Stimulated activated CD4-positive, alpha-beta T cell treated with anti-CD3 and anti-CD28 coated beads, Interleukin-4, amount 100 ng/mL, for 48 hours (primary cell): ENCODE data around the gene ART1.
"Not testable (repeated sequence)": the region's sequence is repeated elsewhere in the genome, so short reads cannot be mapped to it uniquely, and the experiment has no call there.

Experiments
- DNase-seq, 2 donors: peaks; one replicate each; pipeline ENCODE4 v3.0.0-alpha.2; 2020; ENCODE audit warnings: low read depth in 2 of 2

Gene ART1

DNA sequence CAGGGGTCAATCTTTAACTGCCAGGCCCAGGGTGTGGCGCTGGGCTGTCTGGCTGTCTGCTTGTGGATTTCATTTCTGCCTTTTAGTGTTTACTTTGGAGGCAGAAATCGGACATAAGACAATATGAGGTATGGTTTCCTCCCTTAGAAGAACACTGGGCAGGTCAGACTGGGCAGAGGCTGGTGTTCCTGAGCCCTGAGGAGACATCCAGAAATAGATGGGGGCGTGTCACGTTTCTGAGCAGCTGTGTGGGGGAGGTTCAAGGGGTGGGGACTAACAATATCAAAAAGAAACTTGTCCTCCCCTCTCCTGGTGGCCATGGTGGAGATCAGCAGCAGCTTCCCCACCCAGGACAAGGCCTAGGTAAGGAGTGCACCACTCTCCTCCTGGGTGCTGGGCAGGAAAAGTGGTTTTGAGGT, at the start of gene ART1:
Gene ART1 (plus strand): TSS at position 312 of the 419 bp plus-strand sequence. CDS start 14,086 bp downstream, outside the sequence.
- DNase-seq: no peak

DNA sequence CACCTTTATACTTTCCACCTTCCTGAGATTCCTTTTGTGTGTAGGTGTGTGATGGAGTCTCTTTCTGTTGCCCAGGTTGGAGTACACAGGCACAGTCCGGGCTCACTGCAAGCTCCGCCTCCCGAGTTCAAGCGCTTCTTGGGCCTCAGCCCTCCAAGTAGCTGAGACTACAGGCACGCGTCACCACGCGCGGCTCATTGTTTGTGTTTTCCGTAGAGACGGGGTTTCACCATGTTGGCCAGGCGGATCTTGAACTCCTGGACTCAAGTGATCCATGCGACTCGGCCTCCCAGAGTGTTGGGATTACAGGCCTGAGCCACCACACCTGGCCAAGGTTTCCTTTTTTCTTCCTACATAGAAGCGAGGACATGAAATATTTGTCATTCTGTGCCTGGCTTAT, 47.2 kb upstream of the ART1 start:
- not testable (repeated sequence) for DNase-seq

- DNase-seq: not testable (repeated sequence)
Observed at GRCh38 chr11:3600201-3600600, 44.7 kb upstream of the ART1 start.

DNA sequence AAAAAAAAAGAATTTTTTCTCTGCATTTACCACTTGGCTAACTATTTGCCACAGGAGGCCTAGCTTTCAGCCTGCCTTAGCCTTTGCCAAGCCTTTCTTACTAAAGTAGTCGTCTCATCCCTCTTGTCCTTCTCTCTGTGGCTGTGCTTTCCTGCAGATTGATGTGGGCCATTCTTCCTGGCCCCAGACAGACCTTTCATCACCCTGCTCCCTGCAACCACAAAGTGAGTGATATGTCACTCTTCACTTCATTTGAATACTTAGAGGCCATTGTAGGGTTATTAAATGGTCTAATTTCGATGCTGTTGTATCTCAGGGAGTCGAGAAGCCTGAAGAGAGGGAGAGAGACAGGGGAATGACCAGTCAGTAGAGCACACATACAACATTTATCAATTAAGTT, 40.8 kb upstream of the ART1 start:
- DNase-seq: no peak

DNA sequence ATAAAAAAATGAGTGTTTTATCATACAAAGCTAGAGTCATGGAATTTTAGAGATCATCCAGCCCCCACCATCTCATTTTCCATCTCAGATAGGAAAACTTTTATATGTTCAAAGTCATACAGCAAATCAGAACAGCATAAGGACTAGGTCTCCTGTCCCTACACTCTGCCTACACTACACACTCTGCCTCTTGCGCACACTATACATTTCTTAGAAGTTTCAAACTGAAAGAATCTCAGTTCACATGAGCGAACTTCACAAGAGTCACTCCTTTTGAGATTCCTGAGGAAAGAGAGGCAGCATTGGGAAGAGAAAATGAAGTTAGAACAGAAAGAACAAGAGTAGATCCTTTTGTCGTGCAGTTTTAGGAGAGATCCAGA, 39.7 kb upstream of the ART1 start:
- DNase-seq: no peak

DNA sequence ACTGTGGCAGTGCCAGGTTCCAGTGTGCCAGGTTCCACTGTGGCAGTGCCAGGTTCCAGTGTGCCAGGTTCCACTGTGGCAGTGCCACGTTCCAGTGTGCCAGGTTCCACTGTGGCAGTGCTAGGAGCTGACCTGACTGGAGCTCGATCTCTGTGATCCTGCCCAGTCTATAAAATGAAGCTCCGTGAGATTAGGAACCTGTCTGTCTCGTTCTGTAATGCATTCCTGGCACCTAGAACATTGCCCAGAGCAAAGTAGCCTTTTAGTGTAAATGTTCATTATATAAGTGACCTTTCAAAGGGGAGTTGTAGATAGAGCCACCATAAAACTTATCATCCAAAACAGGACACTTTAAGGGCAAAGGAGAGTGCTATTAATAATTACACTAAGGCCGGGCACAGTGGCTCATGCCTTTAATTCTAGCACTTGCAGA, 39.1 kb upstream of the ART1 start:
- no peak for DNase-seq

DNA sequence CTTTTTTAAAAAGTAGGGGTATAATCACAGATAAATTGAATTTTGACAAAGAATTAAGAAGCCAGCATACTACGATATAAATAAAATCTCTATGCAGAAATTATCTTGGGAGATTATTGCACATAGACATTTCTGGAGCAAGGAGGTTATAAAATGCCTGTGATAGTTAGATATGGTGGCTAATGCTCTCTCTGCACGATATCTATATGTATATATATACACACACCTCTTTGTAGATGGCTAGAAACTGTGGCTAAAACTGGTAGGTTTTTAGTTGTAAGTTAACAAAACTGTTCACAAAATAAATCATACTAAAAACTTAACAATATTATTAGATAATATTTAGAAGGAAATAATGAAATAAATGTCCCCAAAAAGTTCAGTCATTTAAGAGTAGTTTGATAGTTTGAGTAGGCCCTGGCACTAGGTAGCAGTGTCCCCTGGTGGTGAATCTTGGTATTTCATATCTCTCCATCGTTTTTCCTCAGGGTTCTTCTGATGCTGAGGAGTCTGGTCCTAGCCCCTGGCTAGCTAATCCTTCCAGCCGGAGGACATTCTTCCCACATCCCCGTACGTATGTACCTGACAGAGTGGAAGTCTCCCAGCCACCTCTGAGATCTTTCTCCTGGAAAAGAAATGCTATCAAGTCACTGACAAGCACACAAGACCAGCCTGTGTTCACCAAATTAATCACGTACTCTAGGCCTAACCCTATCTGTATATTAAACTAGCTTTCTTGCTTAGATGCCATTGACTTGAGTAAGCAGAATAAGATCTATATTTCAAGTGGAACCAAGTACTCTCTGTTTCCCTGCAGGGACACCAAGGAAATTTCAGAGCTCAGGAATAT, 35.3 kb upstream of the ART1 start:
- DNase-seq: peak in 1 of 2 donors; percentile 6

GRCh38 chr11:3610846-3611245, 34.1 kb upstream of the ART1 start:
- DNase-seq: no peak

DNA sequence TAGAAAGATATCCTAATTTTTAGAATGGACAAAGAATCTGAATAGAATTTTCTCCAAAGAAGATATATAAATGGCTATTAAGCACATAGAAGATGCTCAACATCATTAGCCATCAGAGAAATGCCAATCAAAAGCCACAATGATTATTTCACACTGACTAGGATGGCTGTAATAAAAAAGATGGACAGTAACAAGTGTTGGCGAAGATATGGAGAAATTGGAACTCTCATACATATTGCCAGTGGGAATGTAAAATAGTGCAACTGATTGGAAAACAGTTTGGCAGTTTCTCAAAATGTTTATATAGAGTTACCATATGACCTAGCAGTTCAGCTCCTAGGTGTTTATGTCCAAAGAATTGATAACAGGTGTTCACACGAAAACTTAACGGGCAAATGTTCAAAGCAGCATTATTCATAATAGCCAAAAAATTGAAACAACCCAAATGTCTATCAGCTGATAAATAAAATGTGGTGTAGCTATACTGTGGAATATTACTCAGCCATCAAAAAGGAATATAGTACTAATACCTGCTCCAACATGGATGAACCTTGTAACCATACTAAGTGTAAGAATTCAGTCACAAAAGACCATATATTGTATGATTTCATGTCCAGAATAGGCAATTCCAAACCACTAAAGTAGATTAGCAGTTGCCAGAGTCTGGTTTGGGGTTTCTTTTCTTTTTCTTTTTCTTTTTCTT, 32.8 kb upstream of the ART1 start:
- DNase-seq: no peak

GRCh38 chr11:3613998-3614741, 30.8 kb upstream of the ART1 start:
- DNase-seq: no peak

GRCh38 chr11:3614742-3615171, 30.2 kb upstream of the ART1 start:
- peak; percentile 37 to 54 for DNase-seq

DNA sequence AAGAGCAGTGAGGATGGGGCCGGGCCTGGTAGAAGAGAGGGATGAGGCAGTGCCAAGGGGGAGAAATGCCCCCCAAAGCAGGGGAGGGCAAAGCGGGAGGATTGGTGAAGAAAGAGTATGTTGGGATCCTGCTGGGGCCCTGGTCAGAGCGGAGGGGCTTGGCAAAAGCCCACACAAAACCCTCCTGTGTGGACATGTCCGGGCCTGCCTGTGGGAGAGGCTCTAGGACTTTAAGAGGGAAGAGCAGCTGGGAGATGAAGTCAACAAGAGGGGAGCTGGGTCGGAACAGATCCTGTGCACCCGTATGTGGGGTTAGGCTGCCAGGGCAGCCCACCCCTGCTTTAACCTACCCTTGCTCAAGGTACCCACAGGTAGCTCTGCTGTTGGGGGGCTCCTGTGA, 28.9 kb upstream of the ART1 start:
- no peak for DNase-seq

DNA sequence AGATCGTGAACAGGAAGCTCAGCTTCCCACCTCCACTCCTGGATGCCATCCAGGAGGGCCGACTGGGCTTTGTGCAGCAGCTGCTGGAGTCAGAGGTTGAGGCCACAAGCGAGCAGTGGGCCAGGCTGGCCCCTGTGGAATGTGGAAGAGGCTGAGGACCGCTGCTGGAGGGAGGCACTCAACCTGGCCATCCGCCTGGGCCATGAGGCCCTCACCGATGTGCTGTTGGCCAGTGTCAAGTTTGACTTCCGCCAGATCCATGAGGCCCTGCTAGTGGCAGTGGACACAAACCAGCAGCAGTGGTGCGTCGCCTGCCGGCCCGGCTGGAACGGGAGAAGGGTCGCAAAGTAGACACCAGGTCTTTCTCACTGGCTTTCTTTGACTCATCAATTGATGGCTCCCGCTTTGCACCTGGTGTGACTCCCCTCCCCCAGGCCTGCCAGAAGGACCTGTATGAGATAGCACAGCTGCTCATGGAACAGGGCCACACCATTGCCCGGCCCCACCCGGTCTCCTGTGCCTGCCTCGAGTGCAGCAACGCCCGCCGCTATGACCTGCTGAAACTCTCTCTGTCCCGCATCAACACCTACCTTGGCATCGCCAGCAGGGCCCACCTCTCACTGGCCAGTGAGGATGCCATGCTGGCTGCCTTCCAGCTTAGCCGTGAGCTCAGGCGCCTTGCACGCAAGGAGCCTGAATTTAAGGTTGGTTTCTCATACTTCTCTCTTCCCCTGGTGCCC, 28.0 kb upstream of the ART1 start:
- DNase-seq: no peak

DNA sequence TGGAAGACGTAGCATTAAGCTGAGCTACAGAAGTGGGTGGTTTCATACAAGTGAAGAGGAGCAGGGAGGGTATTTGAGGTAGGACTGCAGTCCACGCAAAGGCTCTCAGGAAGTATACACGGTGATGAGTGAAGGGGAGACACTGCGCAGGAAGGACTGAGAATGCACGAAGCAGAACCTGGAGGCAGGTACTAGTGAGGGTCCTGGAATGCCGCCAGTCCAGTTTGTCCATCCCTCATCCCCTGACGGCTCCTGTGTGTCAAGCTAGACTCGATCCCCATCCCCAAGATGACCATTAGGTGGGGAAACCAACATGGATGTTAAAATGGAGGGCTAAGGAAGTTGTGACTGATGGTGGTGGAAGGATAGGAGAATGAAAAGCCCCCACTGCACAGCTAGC, 26.9 kb upstream of the ART1 start:
- no peak for DNase-seq

- DNase-seq: no peak
Observed at GRCh38 chr11:3622521-3622920, 22.4 kb upstream of the ART1 start.

- DNase-seq: no peak
Observed at GRCh38 chr11:3623121-3623520, 21.8 kb upstream of the ART1 start.

DNA sequence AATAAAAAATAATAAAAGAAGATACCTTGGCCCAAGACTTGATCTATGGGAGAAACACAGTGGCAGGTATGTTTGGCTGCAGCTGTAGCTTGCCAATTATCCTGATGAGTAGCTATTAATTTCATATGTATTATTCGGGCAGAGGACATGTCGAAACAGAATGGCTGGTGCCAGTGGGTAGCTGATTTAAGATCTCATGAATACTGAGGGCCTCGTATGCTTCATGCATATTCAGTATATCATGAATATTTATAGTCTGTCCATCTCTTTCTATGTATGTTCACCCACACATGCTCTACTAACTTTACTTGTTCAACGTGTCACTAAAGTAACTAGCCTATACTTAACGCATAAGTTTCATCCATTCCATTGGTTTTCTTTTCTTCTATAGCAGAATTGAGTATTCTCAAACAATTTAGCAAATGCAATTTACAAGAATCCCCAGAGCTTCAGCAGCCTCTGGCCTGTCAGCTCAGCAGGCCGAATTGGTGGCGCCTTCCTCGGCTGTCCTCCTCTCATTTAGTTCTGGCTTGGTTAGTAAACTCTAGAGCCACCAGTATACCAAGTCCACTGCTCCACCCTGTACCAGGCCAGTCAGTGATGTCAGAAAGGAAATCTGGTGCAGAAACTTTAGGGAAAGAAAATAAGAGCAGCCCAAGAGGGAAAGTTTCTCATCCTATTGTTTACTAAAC, 21.0 kb upstream of the ART1 start:
- DNase-seq: no peak

- no peak for DNase-seq
Observed at GRCh38 chr11:3626250-3626960, 18.5 kb upstream of the ART1 start.

DNA sequence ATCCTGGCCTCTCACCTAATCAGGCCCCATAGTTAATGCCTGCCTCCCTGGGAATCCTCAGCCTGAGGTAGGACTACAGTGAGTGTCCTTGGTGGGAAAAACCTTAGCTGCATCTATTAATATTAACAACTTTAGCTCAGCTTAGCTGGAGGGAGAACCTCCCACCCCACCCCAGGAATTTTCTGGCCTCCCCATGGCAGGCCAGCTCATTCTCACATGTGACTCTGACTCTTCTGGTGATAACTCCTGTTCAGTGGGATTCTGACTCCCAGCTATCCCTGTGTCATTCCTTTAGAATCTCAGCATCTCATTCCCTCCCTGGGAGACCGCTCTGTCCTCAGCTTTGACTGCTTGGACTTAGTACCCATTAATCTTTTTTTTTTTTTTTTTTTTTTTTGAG, 17.6 kb upstream of the ART1 start:
- no peak for DNase-seq

GRCh38 chr11:3631331-3631730, 13.6 kb upstream of the ART1 start:
- no peak for DNase-seq
